Omental fat pad (tissue), 4 donors: Measurements from ENCODE around the gene EFNA4. TPM values are rescaled to one million over a fixed set of nuclear protein-coding genes. Genes with fewer than 3 reads are reported as not detected.

ENCODE experiments used
- ATAC-seq: fragments of 150-250 bp; one replicate; pipeline ENCODE4 v1.9.1; 2016; ENCODE audit warnings: mild to moderate bottlenecking, moderate library complexity; ENCODE audit not compliant: low FRiP score
- DNase-seq: peaks from one replicate; pipeline ENCODE4 v3.0.0-alpha.2; 2019; ENCODE audit warnings: low spot score
- total RNA-seq, 4 donors: library from RNA; depleted of rRNA; stranded (reverse); fragments of >200 nt; gene quantifications; one replicate each; pipeline ENCODE4 v1.1.0, GENCODE V29; 2016
- TF ChIP-seq, protein P1 (sequence below), 3 donors: fragments of 450-650 bp; IDR thresholded peaks; one replicate each; pipeline ENCODE4 v1.5.1; 2016 to 2017; ENCODE audit warnings: antibody characterized with exemption in 3 of 3, mild to moderate bottlenecking in 3 of 3, moderate library complexity in 2 of 3

EFNA4 gene
- total RNA-seq, 4 donors from 2014 or later = 1.7 to 5.0 (median 4.4) TPM

- ATAC-seq (no peak), DNase-seq (no peak)
- TF ChIP-seq, protein P1, sequence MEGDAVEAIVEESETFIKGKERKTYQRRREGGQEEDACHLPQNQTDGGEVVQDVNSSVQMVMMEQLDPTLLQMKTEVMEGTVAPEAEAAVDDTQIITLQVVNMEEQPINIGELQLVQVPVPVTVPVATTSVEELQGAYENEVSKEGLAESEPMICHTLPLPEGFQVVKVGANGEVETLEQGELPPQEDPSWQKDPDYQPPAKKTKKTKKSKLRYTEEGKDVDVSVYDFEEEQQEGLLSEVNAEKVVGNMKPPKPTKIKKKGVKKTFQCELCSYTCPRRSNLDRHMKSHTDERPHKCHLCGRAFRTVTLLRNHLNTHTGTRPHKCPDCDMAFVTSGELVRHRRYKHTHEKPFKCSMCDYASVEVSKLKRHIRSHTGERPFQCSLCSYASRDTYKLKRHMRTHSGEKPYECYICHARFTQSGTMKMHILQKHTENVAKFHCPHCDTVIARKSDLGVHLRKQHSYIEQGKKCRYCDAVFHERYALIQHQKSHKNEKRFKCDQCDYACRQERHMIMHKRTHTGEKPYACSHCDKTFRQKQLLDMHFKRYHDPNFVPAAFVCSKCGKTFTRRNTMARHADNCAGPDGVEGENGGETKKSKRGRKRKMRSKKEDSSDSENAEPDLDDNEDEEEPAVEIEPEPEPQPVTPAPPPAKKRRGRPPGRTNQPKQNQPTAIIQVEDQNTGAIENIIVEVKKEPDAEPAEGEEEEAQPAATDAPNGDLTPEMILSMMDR (IDR thresholded peaks at IDR 0.05) = no peak
Measured at GRCh38 chr1:155075535-155075934, 12.0 kb downstream of the EFNA4 start.

DNA sequence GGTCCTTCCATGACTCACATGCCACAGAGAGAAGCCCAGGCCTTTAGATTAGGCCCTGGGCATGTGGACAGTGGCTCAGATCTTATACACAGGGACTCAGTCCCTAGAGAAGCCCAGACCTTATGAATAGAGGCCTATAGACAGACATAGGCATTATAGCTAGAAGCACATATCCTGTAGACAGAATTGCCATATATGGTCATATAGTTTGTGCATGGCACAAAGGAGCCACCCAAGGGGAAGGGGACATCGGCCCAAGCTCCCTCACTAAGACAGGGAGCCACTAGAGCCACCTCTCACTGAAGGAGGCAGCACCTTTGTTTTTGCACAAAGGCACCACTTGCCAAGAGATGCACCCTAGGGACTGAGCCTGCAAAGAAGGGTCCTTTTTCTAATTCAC is 12.8 kb downstream of the EFNA4 start:
- no peak for DNase-seq
- TF ChIP-seq, protein P1 (IDR thresholded peaks at IDR 0.05) = no peak
- ATAC-seq = no peak

DNA sequence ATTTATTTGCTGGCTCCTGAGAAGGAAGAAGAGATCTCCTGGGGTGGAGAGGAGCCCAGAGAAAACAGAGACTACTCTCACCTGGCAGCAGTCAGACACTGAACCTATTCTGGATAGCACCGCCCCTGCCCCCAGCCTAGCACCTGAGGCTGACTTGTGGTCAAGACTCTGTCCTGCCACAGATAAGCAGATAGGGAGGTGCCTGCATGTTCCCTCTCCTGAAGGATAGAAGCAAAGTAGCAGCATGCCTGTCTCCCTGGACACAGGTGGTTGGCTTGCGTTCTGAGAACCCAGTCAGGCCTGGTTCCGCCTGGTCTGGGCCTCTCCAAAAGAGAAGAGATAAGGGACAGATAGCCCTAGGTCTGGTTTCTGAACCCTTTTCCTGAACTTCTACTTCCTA is 13.8 kb downstream of the EFNA4 start:
- no peak for DNase-seq
- ATAC-seq = no peak
- TF ChIP-seq, protein P1 (IDR thresholded peaks at IDR 0.05) = no peak

DNA sequence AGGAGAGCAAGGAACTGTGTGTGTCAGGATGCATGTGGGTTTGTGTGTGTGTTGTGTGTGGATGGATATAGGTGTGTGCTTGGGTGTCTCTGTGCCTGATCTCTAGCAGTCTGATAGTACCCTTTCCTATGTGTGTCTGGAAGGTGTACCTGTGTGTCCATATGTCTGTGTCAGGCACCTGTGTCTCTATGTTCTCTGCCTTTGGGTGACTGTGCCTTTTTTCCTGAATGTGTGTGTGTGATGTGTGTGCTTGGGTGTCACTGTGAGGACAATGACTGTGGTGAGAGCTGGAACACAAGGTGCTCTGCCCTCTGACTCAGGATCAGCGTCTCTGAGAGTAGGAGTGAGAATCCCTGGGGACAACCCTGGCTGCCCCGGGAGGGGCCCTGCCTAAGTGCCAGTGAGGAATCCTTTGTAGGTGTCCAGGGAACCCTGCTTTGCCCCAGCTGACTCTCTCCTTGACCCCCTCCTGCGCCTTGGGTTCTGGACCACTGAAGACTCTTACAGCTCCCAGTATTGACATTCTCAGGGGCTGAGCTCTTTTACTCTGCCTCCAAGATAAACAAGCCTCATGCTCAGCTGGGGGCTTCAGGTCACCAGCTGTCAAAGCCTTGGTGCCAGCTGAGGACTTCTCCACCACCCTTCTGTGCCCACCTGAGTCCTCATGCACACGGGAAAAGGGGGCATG is 14.4 kb downstream of the EFNA4 start:
- DNase-seq (no peak), ATAC-seq (no peak)
- TF ChIP-seq, protein P1 (IDR thresholded peaks at IDR 0.05) = no peak

GRCh38 chr1:155078469-155079209 is 15.1 kb downstream of the EFNA4 start, which contains the start of gene EFNA3:
Gene EFNA3 (plus strand): TSS chr1:155078837. CDS start chr1:155078942, 105 bp downstream.
- TF ChIP-seq, protein P1 (IDR thresholded peaks at IDR 0.05) = no peak
- peak; percentile 46 for DNase-seq
- peak; percentile 70 for ATAC-seq

DNA sequence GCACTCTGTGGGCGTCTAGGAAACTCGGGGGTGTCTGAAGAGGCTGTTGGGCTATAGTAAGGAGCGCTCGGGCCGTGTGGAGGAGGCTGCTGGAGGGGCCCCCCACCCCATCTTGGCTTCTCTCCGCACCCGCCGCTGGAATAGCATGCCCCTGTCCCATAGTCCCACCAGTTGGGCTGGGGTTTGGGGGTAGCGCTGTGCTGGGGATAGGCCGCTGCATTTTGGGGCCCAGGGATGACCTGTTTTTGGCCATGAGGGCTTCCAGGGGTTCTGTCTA is 15.6 kb downstream of the EFNA4 start:
- no peak for DNase-seq
- TF ChIP-seq, protein P1 (IDR thresholded peaks at IDR 0.05) = no peak
- ATAC-seq = no peak
